HepG2 (cell line): Measurements from ENCODE around the gene STX2. TPM values are rescaled to one million over a fixed set of nuclear protein-coding genes. Genes with fewer than 3 reads are reported as not detected.

Experiments used
- ATAC-seq: fragments of 200-7000 bp; cut with Tn5 transposase; 3 replicates; pipeline ENCODE4 v1.9.1; 2020; ENCODE audit warnings: mild to moderate bottlenecking, moderate library complexity
- BruUV-seq: library from RNA; stranded (reverse); fragments of 400-500 nt; replicated peaks from 2 replicates; lab custom pipeline; 2021; lab: Mats Ljungman, UMichigan
- CTCF ChIA-PET: fragments of 300-600 bp; formaldehyde crosslinking; extraction: SDS; loops from one replicate; lab custom pipeline; 2021; ENCODE audit warnings: low total read pairs, inconsistent platforms, low intra/inter-chr PET ratio; lab: Yijun Ruan, JAX
- POLR2A ChIA-PET: fragments of 350-600 bp; sonication (Branson Sonifier 250); formaldehyde crosslinking; loops from one replicate; lab custom pipeline; 2020; ENCODE audit warnings: antibody characterized with exemption, inconsistent platforms; lab: Yijun Ruan, JAX
- DNase-seq: peaks from one replicate; pipeline ENCODE4 v3.0.0-alpha.2; 2015; ENCODE audit warnings: low spot score
- FAIRE-seq: peaks from 3 replicates; lab custom pipeline; 2011; peaks lifted over from hg19 to GRCh38; lab: Jason Lieb, UNC
- H2AFZ ChIP-seq: one replicate; pipeline ENCODE4 v1.6.1; 2011; ENCODE audit warnings: low read length, inconsistent platforms
- H3K27ac ChIP-seq: fragments of 300-600 bp; 3 replicates; pipeline ENCODE4 v1.8.0; 2011; ENCODE audit warnings: mixed run types, mild to moderate bottlenecking, mixed read lengths, low read length, inconsistent platforms; ENCODE audit not compliant: insufficient read depth; ENCODE audit errors: extremely low read length
- H3K27me3 ChIP-seq, 2 experiments: fragments of 200-600 bp in 1 of 2; 2 replicates in 1 of 2; 3 replicates in 1 of 2; pipeline versions ENCODE4 v1.6.0 to v1.8.0; 2011; ENCODE audit warnings: low read length in 2 of 2, mild to moderate bottlenecking in 2 of 2, moderate library complexity in 2 of 2, inconsistent platforms in 1 of 2; ENCODE audit not compliant: insufficient read depth in 2 of 2, control insufficient read depth in 1 of 2
- H3K36me3 ChIP-seq, 2 experiments: fragments of 200-600 bp in 1 of 2; replicated peaks in 1 of 2; 2 replicates in 1 of 2; 3 replicates in 1 of 2; pipeline versions ENCODE4 v1.5.1 to v1.8.0; 2011; ENCODE audit warnings: low read length in 2 of 2, inconsistent platforms in 1 of 2; ENCODE audit not compliant: insufficient read depth in 2 of 2, control insufficient read depth in 1 of 2
- H3K4me1 ChIP-seq: 2 replicates; pipeline ENCODE4 v1.5.1; 2012; ENCODE audit warnings: low read length, inconsistent platforms; ENCODE audit not compliant: insufficient read depth
- H3K4me2 ChIP-seq: 2 replicates; pipeline ENCODE4 v1.6.0; 2011; ENCODE audit warnings: low read depth, low read length, inconsistent platforms
- H3K4me3 ChIP-seq, 3 experiments: fragments of 200-600 bp in 1 of 3; sonication (generic), shearing (Covaris generic) in 1 of 3; replicated peaks in 1 of 3; 2 replicates each; pipeline ENCODE4 v1.5.1; 2011 to 2016; ENCODE audit warnings: low read length in 3 of 3, inconsistent platforms in 2 of 3, low read depth in 2 of 3, mild to moderate bottlenecking in 2 of 3, control low read depth in 1 of 3, mixed read lengths in 1 of 3; ENCODE audit not compliant: insufficient read depth in 1 of 3
- H3K79me2 ChIP-seq: one replicate; pipeline ENCODE4 v1.6.1; 2011; ENCODE audit warnings: low read length, inconsistent platforms; ENCODE audit not compliant: insufficient read depth
- H3K9ac ChIP-seq: 2 replicates; pipeline ENCODE4 v1.6.0; 2011; ENCODE audit warnings: mild to moderate bottlenecking, low read depth, low read length, inconsistent platforms; ENCODE audit not compliant: insufficient read depth
- H3K9me3 ChIP-seq: 2 replicates; pipeline ENCODE4 v1.5.1; 2012; ENCODE audit warnings: mild to moderate bottlenecking, low read length
- H4K20me1 ChIP-seq: 2 replicates; pipeline ENCODE4 v1.6.0; 2011; ENCODE audit warnings: inconsistent platforms, mild to moderate bottlenecking, low read length, moderate library complexity; ENCODE audit not compliant: insufficient read depth
- AGO1 ChIP-seq: fragments of 200-400 bp; formaldehyde crosslinking; IDR thresholded peaks from 2 replicates; pipeline ENCODE4 v1.6.1; 2017; ENCODE audit warnings: mild to moderate bottlenecking, low read depth, low read length, moderate library complexity; ENCODE audit not compliant: poor library complexity, severe bottlenecking
- AHR ChIP-seq: IDR thresholded peaks from 2 replicates; pipeline ENCODE4 v1.6.1; 2018; ENCODE audit warnings: missing genetic modification reagents, missing compliant biosample characterization
- CTCF ChIP-seq: sonication (generic); formaldehyde crosslinking; IDR thresholded peaks from 2 replicates; pipeline ENCODE4 v1.5.0; 2020; ENCODE audit warnings: mild to moderate bottlenecking, missing genetic modification reagents, moderate library complexity
- DMTF1 ChIP-seq: sonication (generic); formaldehyde crosslinking; IDR thresholded peaks from 2 replicates; pipeline ENCODE4 v1.4.0; 2020; ENCODE audit warnings: mild to moderate bottlenecking, missing genetic modification reagents
- HDAC2 ChIP-seq: sonication (generic); formaldehyde crosslinking; IDR thresholded peaks from 2 replicates; pipeline ENCODE4 v1.4.0; 2020; ENCODE audit warnings: missing genetic modification reagents
- HOXD1 ChIP-seq: sonication (generic); formaldehyde crosslinking; IDR thresholded peaks from 2 replicates; pipeline ENCODE4 v1.5.0; 2020; ENCODE audit warnings: missing genetic modification reagents
- KLF11 ChIP-seq: IDR thresholded peaks from 2 replicates; pipeline ENCODE4 v1.6.1; 2016; ENCODE audit warnings: missing compliant biosample characterization
- LCORL ChIP-seq, 2 experiments: fragments of 450-650 bp in 1 of 2; sonication (generic) in 1 of 2; formaldehyde crosslinking in 1 of 2; IDR thresholded peaks; 2 replicates each; pipeline versions ENCODE4 v1.5.0 to v1.6.1; 2017 to 2020; ENCODE audit warnings: antibody characterized with exemption in 1 of 2, missing genetic modification reagents in 1 of 2
- NR2F6 ChIP-seq, 2 experiments: IDR thresholded peaks; 2 replicates each; pipeline ENCODE4 v1.6.1; 2016; ENCODE audit warnings: antibody characterized with exemption in 1 of 2, mild to moderate bottlenecking in 1 of 2
- PAX8 ChIP-seq: sonication (generic); formaldehyde crosslinking; IDR thresholded peaks from 2 replicates; pipeline ENCODE4 v1.8.0; 2022; ENCODE audit warnings: mild to moderate bottlenecking, missing genetic modification reagents, borderline replicate concordance
- SALL1 ChIP-seq: sonication (generic); formaldehyde crosslinking; IDR thresholded peaks from 2 replicates; pipeline ENCODE4 v1.8.0; 2022; ENCODE audit warnings: mild to moderate bottlenecking, missing genetic modification reagents
- SRSF1 ChIP-seq: fragments of 200-400 bp; formaldehyde crosslinking; optimal IDR thresholded peaks from 2 replicates; pipeline ENCODE3; 2017; ENCODE audit warnings: mild to moderate bottlenecking, low read depth, low read length, moderate library complexity
- SYNCRIP ChIP-seq: fragments of 200-400 bp; formaldehyde crosslinking; IDR thresholded peaks from 2 replicates; pipeline ENCODE4 v1.6.1; 2018; ENCODE audit warnings: mild to moderate bottlenecking, low read depth, low read length; ENCODE audit not compliant: insufficient read depth
- TEAD2 ChIP-seq: sonication (generic); formaldehyde crosslinking; IDR thresholded peaks from 2 replicates; pipeline ENCODE4 v1.9.0; 2021; ENCODE audit warnings: missing genetic modification reagents
- TEAD3 ChIP-seq: optimal IDR thresholded peaks from 2 replicates; pipeline ENCODE3; 2016; ENCODE audit warnings: borderline replicate concordance
- TGIF2 ChIP-seq: IDR thresholded peaks from 2 replicates; pipeline ENCODE4 v1.6.1; 2016; ENCODE audit warnings: control low read depth, missing compliant biosample characterization
- ZNF207 ChIP-seq: fragments of 450-650 bp; IDR thresholded peaks from 2 replicates; pipeline ENCODE4 v1.6.1; 2016; ENCODE audit warnings: antibody characterized with exemption, borderline replicate concordance
- ZNF547 ChIP-seq: sonication (generic); formaldehyde crosslinking; IDR thresholded peaks from 2 replicates; pipeline ENCODE4 v1.5.1; 2020; ENCODE audit warnings: mild to moderate bottlenecking, missing genetic modification reagents
- ZNF615 ChIP-seq: sonication (generic); formaldehyde crosslinking; IDR thresholded peaks from 2 replicates; pipeline ENCODE4 v1.5.0; 2020; ENCODE audit warnings: mild to moderate bottlenecking, missing genetic modification reagents, borderline replicate concordance
- ZSCAN9 ChIP-seq: IDR thresholded peaks from 2 replicates; pipeline ENCODE4 v1.6.1; 2016; ENCODE audit warnings: borderline replicate concordance
- WGBS: methylation state at CpG from one replicate; pipeline ENCODE4 v1.1.6; 2017; ENCODE audit warnings: low lambda C conversion rate; 5-methylcytosine and 5-hydroxymethylcytosine counted together
- in situ Hi-C: cut with HindIII; loops from 2 replicates; pipeline ENCODE4 v1.10.0; 2017; ENCODE audit warnings: low pct_unique_long_range_greater_than_20kb; ENCODE audit not compliant: extremely low pct_ligation_motif_present
- intact Hi-C: fragments of 100-400 bp; cut with micrococcal nuclease; formaldehyde crosslinking; loops from one replicate; pipeline ENCODE4 v1.10.0; 2022; ENCODE audit not compliant: unreplicated experiment
- polyA plus RNA-seq, 8 experiments: library from polyadenylated mRNA; depleted of rRNA in 3 of 8; stranded (reverse) in 7 of 8; unstranded in 1 of 8; fragments of >200 nt; fragmentation: Illumina TruSeq in 4 of 8; extraction: Trizol in 4 of 8; gene quantifications; 2 replicates each; pipeline versions ENCODE4 v1.2.1 to v1.2.3, GENCODE V29; 2011 to 2016; ENCODE audit warnings: low read depth in 4 of 8, missing spikeins in 1 of 8, mixed read lengths in 1 of 8; ENCODE audit not compliant: insufficient read depth in 1 of 8
- total RNA-seq, 5 experiments: library from RNA; depleted of rRNA; stranded (reverse); fragments of >200 nt; fragmentation: Illumina TruSeq; extraction: Trizol; gene quantifications; 2 replicates each; pipeline ENCODE4 v1.2.3, GENCODE V29; 2016; ENCODE audit warnings: low read depth in 1 of 5

Gene STX2
- total and polyA plus RNA-seq, 2 of the 13 experiments (the other 11 are each of a cell fraction or from before 2014, with no cell fraction given), result 13.4 to 25.1 TPM

GRCh38 chr12:130870442-130871285 is 31.6 kb upstream of the STX2 start:
- Histone ChIP-seq H3K79me2 (peaks cover 22% of the 10 kb centered on the region), H3K27ac (peak overlapping the region; percentile 93), H3K27me3 (no peaks in the 10 kb centered on the region; a peak in 1 of 5 replicates), H3K4me2 (peak overlapping the region; percentile 96), H3K4me1 (peaks cover 67% of the 10 kb centered on the region), H3K9ac (peak overlapping the region; percentile 78), H3K9me3 (no peaks in the 10 kb centered on the region), H3K4me3 (peak overlapping the region; percentile 4 to 74 (median 53); a peak in 4 of 6 replicates), H4K20me1 (peaks cover 17% of the 10 kb centered on the region), H3K36me3 (peaks cover 9 to 31% of the 10 kb centered on the region in 2 experiments), H2AFZ (no peak overlapping the region)
- FAIRE-seq (peak; percentile 83), DNase-seq (peak; percentile 96), ATAC-seq (peak; percentile 94)
- in situ Hi-C loops, result loop anchor here (5.0 kb wide), 1 partner anchor 33 kb away; the partner anchor contains the start of gene STX2
- ChIA-PET POLR2A (interaction anchor here (0.7 to 1.3 kb wide), 10 partner anchors 21 to 584 kb away, joined by 3 to 17 read pairs (median 4); no protein-coding TSS in a partner anchor), CTCF (interaction anchor here (1.4 to 1.7 kb wide), 2 partner anchors 31 to 44 kb away, joined by 6 to 10 read pairs; partner anchors contain the start of gene STX2)
- BruUV-seq, result no TSS peak
- 29% methylated on average over 21 of the region's 31 CpGs for WGBS
- intact Hi-C loops, result loop anchor here (2.0 kb wide), 1 partner anchor 32 kb away; the partner anchor contains the start of gene STX2
- no peak for TF ChIP-seq PAX8 (CRISPR knock-in tag)
- no peak for TF ChIP-seq AGO1
- TF ChIP-seq SALL1 (CRISPR knock-in tag), result peak; percentile 33; the same call in 1 of the 2 replicates
- TF ChIP-seq TEAD2 (CRISPR knock-in tag), result no peak
- peak; percentile 64 for TF ChIP-seq TEAD3 (CRISPR knock-in tag)
- TF ChIP-seq ZNF207, result no peak
- TF ChIP-seq AHR, result 0 out of 2 replicates have a peak, but pooled peaks have one; percentile 29
- TF ChIP-seq ZNF615 (CRISPR knock-in tag), result no peak
- TF ChIP-seq NR2F6 (IDR thresholded peaks at IDR 0.05), result no peak; the same call in 1 of the 2 replicates
- peak; percentile 27; the same call in 1 of the 2 replicates for TF ChIP-seq NR2F6 (CRISPR knock-in tag; IDR thresholded peaks at IDR 0.05)
- peak; percentile 50; the same call in 1 of the 2 replicates for TF ChIP-seq HDAC2
- TF ChIP-seq CTCF (CRISPR knock-in tag), result peak; percentile 75
- 0 out of 2 replicates have a peak, but pooled peaks have one; percentile 43 for TF ChIP-seq KLF11
- peak; percentile 44; the same call in 1 of the 2 replicates for TF ChIP-seq TGIF2 (CRISPR knock-in tag)
- no peak for TF ChIP-seq SYNCRIP
- TF ChIP-seq DMTF1 (CRISPR knock-in tag), result no peak
- TF ChIP-seq LCORL (IDR thresholded peaks at IDR 0.05), result no peak
- 0 out of 2 replicates have a peak, but pooled peaks have one; percentile 30 for TF ChIP-seq LCORL (CRISPR knock-in tag; IDR thresholded peaks at IDR 0.05)
- TF ChIP-seq ZSCAN9 (CRISPR knock-in tag), result peak; percentile 71; the same call in 1 of the 2 replicates
- TF ChIP-seq ZNF547, result no peak
- TF ChIP-seq HOXD1 (CRISPR knock-in tag), result no peak
- peak; percentile 69 for TF ChIP-seq SRSF1
